ENCODE data around the gene CFAP107.
A peak's percentile ranks its signal among the peaks of the same experiment; 100 is the strongest.
"Not testable (repeated sequence)": the region's sequence is repeated elsewhere in the genome, so short reads cannot be mapped to it uniquely, and the experiment has no call there.

The CFAP107 gene

GRCh38 chr1:12783783-12784182 lies 37.8 kb downstream of the CFAP107 start:
- H3K9me3 Mint-ChIP-seq, result peaks cover 20% of the 10 kb centered on the region
- TF ChIP-seq CTCF (IDR thresholded peaks at IDR 0.05; ENCODE audit: unreplicated experiment in 3 of 3), result peak in 1 of 3 experiments; percentile 22
- H3K4me3 Mint-ChIP-seq; H3K27me3 Mint-ChIP-seq (ENCODE audit: low read depth); H3K4me1 Mint-ChIP-seq; H3K27ac Mint-ChIP-seq; H3K36me3 Mint-ChIP-seq (ENCODE audit: low read depth): not testable (repeated sequence)

- peaks cover 20% of the 10 kb centered on the region for H3K9me3 Mint-ChIP-seq
- not testable (repeated sequence) for H3K27me3 Mint-ChIP-seq (ENCODE audit: low read depth); H3K27ac Mint-ChIP-seq; H3K4me3 Mint-ChIP-seq; H3K4me1 Mint-ChIP-seq; H3K36me3 Mint-ChIP-seq (ENCODE audit: low read depth)
These were observed 38.7 kb downstream of the CFAP107 start for GRCh38 chr1:12784729-12785128.

GRCh38 chr1:12791097-12791496 lies 45.1 kb downstream of the CFAP107 start, which contains the start of gene PRAMEF1:
TSS of gene PRAMEF1 (plus strand) at chr1:12791397. CDS start at chr1:12793228, 1,831 bp downstream.
- H3K27ac Mint-ChIP-seq, result not testable (repeated sequence)

GRCh38 chr1:12798911-12799310 lies 52.9 kb downstream of the CFAP107 start:
- Mint-ChIP-seq H3K4me3 (no peak overlapping the region), H3K9me3 (peaks cover 4% of the 10 kb centered on the region), H3K36me3 (ENCODE audit: low read depth) (no peaks in the 10 kb centered on the region), H3K4me1 (no peaks in the 10 kb centered on the region), H3K27me3 (ENCODE audit: low read depth) (peaks cover 24% of the 10 kb centered on the region), H3K27ac (no peak overlapping the region)
- no peak for TF ChIP-seq CTCF (IDR thresholded peaks at IDR 0.05; ENCODE audit: unreplicated experiment in 3 of 3)

More at GRCh38 chr1:12791097-12791496, 45.1 kb downstream of the CFAP107 start, which contains the start of gene PRAMEF1:
- H3K27me3 Mint-ChIP-seq (ENCODE audit: low read depth); H3K36me3 Mint-ChIP-seq (ENCODE audit: low read depth); H3K9me3 Mint-ChIP-seq; H3K4me3 Mint-ChIP-seq; H3K4me1 Mint-ChIP-seq: not testable (repeated sequence)

- no peaks in the 10 kb centered on the region for H3K4me1 Mint-ChIP-seq
- no peak for TF ChIP-seq CTCF (IDR thresholded peaks at IDR 0.05; ENCODE audit: unreplicated experiment in 3 of 3)
These were observed 53.7 kb downstream of the CFAP107 start for GRCh38 chr1:12799730-12800129.

GRCh38 chr1:12809933-12810332 lies 63.9 kb downstream of the CFAP107 start:
- Mint-ChIP-seq H3K27me3 (ENCODE audit: low read depth) (peaks cover 46% of the 10 kb centered on the region), H3K4me3 (no peak overlapping the region), H3K9me3 (peaks cover 12% of the 10 kb centered on the region), H3K36me3 (ENCODE audit: low read depth) (no peaks in the 10 kb centered on the region), H3K4me1 (no peaks in the 10 kb centered on the region), H3K27ac (no peak overlapping the region)
- no peak for TF ChIP-seq CTCF (IDR thresholded peaks at IDR 0.05; ENCODE audit: unreplicated experiment in 3 of 3)

More at GRCh38 chr1:12799730-12800129, 53.7 kb downstream of the CFAP107 start:
- H3K36me3 Mint-ChIP-seq (ENCODE audit: low read depth), result no peaks in the 10 kb centered on the region
- H3K9me3 Mint-ChIP-seq, result peaks cover 7% of the 10 kb centered on the region
- no peak overlapping the region for H3K27ac Mint-ChIP-seq
- H3K4me3 Mint-ChIP-seq, result no peak overlapping the region
- H3K27me3 Mint-ChIP-seq (ENCODE audit: low read depth), result peaks cover 24% of the 10 kb centered on the region

- H3K9me3 Mint-ChIP-seq, result peaks cover 12% of the 10 kb centered on the region
- no peaks in the 10 kb centered on the region for H3K36me3 Mint-ChIP-seq (ENCODE audit: low read depth)
- H3K27me3 Mint-ChIP-seq (ENCODE audit: low read depth), result peaks cover 45% of the 10 kb centered on the region
- H3K4me3 Mint-ChIP-seq, result no peak overlapping the region
- H3K4me1 Mint-ChIP-seq, result no peaks in the 10 kb centered on the region
- H3K27ac Mint-ChIP-seq, result no peak overlapping the region
- no peak for TF ChIP-seq CTCF (IDR thresholded peaks at IDR 0.05; ENCODE audit: unreplicated experiment in 3 of 3)
These were observed 64.8 kb downstream of the CFAP107 start for GRCh38 chr1:12810691-12811408.

Data from nephron (organoid).